TTC549 (cell line): ENCODE data around the gene CYP3A5.
"Not testable (repeated sequence)": the region's sequence is repeated elsewhere in the genome, so short reads cannot be mapped to it uniquely, and the experiment has no call there.

ENCODE experiments used
- FAIRE-seq: peaks from 2 replicates; lab custom pipeline; 2012; peaks lifted over from hg19 to GRCh38; lab: Jason Lieb, UNC

The CYP3A5 gene

GRCh38 chr7:99679400-99680191, at the start of gene CYP3A5:
Gene CYP3A5, minus strand, starts transcription at chr7:99679996. Its CDS starts 100 bp downstream, at chr7:99679896.
- FAIRE-seq: no peak

- FAIRE-seq: no peak
These were observed 48.8 kb upstream of the CYP3A5 start for GRCh38 chr7:99728615-99729014.

GRCh38 chr7:99723201-99723600, 43.4 kb upstream of the CYP3A5 start:
- not testable (repeated sequence) for FAIRE-seq

- FAIRE-seq: no peak
These were observed 41.2 kb upstream of the CYP3A5 start for GRCh38 chr7:99720800-99721595.

GRCh38 chr7:99719996-99720769, 40.4 kb upstream of the CYP3A5 start:
- FAIRE-seq: no peak

- FAIRE-seq: no peak
These were observed 34.3 kb upstream of the CYP3A5 start for GRCh38 chr7:99713995-99714570.

GRCh38 chr7:99709838-99710578, 30.2 kb upstream of the CYP3A5 start:
- no peak for FAIRE-seq

GRCh38 chr7:99709260-99709659, 29.5 kb upstream of the CYP3A5 start:
- no peak for FAIRE-seq

GRCh38 chr7:99707096-99707495, 27.3 kb upstream of the CYP3A5 start:
- FAIRE-seq: no peak

- no peak for FAIRE-seq
These were observed 20.1 kb upstream of the CYP3A5 start for GRCh38 chr7:99699946-99700345.

GRCh38 chr7:99698867-99699730, 19.3 kb upstream of the CYP3A5 start:
- not testable (repeated sequence) for FAIRE-seq

- no peak for FAIRE-seq
These were observed 15.1 kb upstream of the CYP3A5 start for GRCh38 chr7:99694912-99695304.

GRCh38 chr7:99694201-99694911, 14.6 kb upstream of the CYP3A5 start:
- FAIRE-seq: no peak

GRCh38 chr7:99693427-99694200, 13.8 kb upstream of the CYP3A5 start:
- FAIRE-seq: no peak

- no peak for FAIRE-seq
These were observed 13.3 kb upstream of the CYP3A5 start for GRCh38 chr7:99693100-99693426.

- FAIRE-seq: not testable (repeated sequence)
These were observed 12.8 kb upstream of the CYP3A5 start for GRCh38 chr7:99692563-99692962.

GRCh38 chr7:99691658-99692057, 11.9 kb upstream of the CYP3A5 start:
- not testable (repeated sequence) for FAIRE-seq

GRCh38 chr7:99690918-99691317, 11.1 kb upstream of the CYP3A5 start:
- not testable (repeated sequence) for FAIRE-seq
